Vein endothelial cell (primary cell): ENCODE measurements around the gene SWT1. TPM values are rescaled to one million over a fixed set of nuclear protein-coding genes. Genes with fewer than 3 reads are reported as not detected.

Experiments
- small RNA-seq: library from RNA; depleted of rRNA; stranded (forward); fragments of <200 nt; gene quantifications from one replicate; pipeline ENCODE3, GENCODE V24; 2012
- total RNA-seq: library from RNA; depleted of rRNA; stranded (reverse); fragments of >200 nt; gene quantifications from 2 replicates; pipeline ENCODE4 v1.2.3, GENCODE V29; 2012

Gene SWT1
- 4.2 and 4.4 TPM in 2 replicates for total RNA-seq

DNA sequence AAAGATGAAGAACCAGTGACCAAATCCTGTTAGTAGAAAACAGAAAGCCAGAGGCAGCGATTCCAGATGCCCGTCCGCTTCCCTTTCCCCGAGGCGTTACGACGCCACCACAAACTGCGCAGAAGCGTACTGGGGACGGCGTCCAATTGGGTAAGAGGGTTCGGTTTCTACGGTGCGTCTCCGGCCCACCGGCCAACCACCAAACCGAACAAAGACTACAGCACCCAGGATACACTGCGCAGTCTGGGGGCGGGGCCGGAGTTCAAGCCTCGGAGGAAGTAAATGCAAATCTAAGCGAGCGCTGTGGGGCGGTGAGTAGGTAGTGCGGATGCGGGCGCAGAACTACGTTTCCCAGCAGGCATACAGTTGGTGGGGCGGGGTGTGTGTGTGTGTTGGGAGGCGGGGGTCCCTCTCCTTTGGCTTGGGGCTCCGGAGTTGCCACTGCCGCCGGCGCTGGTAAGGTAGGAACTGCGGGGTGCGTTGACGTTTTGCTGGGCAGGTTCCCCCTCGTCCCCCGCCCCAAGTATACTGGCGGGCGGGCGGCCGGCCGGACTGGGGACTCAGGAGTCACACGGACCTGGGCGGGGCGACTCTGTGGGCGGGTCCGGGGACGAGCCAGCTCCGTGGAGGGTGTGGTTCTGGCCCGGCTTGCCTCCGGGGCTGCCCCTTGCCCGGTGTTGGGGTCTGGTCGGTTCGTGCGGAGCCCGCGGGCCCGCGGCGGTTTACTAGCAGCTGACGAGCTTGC lies at the start of gene SWT1, which contains the start of gene TRMT1L:
Gene SWT1 (plus strand): TSS at position 314 of the 745 bp plus-strand sequence. CDS start 3,675 bp downstream, outside the sequence.
Gene TRMT1L (minus strand): TSS at position 100 of the 745 bp plus-strand sequence. CDS start 241 bp downstream, outside the sequence.

DNA sequence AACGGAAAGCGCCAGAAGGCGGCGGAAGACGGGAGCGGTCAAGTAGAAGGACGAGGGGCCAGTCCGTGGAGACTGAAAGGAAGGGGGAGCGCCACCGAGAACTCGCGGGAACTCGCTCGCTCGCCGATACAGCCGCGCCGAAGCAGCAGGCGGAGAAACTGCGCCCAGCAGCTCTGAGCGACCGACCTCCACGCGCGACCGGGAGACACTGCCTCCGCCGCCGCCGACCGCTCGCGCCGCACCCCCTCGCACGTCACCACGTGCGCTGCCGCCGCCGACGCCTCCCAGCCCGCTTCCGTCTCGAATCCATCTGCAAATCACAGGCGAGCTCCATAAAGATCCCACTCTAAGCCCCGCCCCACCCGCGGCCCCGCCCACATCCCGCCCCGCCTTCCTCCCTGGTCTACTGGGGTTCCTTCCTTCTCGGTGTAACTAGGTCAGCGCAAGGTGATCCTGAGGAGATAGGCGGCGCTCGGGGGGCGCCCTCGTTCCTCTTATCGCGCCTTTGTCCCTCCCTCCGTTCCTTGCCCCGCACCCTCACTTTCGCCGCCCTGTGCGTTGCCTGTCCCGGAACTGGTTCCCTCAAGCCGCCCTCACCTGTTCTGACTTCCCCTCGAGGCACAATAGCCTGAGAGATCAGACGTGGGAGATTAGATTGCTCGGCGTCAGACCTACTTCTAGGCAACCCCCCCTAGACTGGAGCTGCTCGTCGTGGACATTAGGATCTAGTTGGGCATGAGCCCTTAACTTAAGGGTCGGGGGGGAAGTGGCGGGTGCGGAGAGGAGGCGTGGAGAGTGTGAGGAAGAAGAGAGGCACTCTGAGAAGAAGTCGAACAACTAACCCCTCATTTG lies 160.3 kb downstream of the SWT1 start, which contains the start of gene IVNS1ABP:
Gene IVNS1ABP (minus strand): TSS at position 210 of the 852 bp plus-strand sequence. CDS start 7,750 bp downstream, outside the sequence.

Small RNA genes within 50 kb of the gene (small RNA-seq; reads per million reads assigned to genes)
- gene RF00019, result not detected

Other genes starting within 250 kb of the SWT1 start
- gene NIBAN1, start 182.7 kb upstream of the SWT1 start, total RNA-seq, result 5.2 and 6.4 TPM in 2 replicates
- 27.1 and 29.7 TPM in 2 replicates for gene RNF2, start 111.6 kb upstream of the SWT1 start, total RNA-seq
- gene TRMT1L, start 214 bp upstream of the SWT1 start, total RNA-seq, result 9.5 and 26.0 TPM in 2 replicates
- gene IVNS1ABP, start 160.1 kb downstream of the SWT1 start, total RNA-seq, result 59.8 and 87.7 TPM in 2 replicates